ENCODE data around the gene STIM2. TPM values are rescaled to one million over a fixed set of nuclear protein-coding genes. Genes with fewer than 3 reads are reported as not detected.
"Not testable (repeated sequence)": the region's sequence is repeated elsewhere in the genome, so short reads cannot be mapped to it uniquely, and the experiment has no call there.

Gene STIM2
- total RNA-seq, 2 donors from 2014 or later: 34.4 to 44.2 TPM

DNA sequence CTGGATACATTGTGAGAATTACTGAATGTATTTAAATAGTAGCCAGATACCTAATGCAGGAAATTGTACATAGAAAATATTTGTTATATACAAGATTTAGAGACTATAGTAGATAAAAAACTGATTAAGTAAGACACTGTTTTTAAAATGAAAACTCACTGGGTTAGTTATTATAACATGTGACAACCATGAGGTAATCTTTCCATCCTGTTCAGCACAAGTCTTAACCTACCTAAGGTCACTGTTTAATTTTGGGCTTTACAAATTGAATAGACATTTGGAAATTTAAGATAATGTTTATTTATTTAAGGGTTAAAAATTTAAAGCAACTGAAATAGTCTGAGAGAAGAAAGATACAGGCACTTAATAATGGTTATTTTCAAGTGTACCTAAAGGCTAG is 102.1 kb downstream of the STIM2 start:
- DNase-seq (ENCODE audit: low spot score): no peak
- Histone ChIP-seq H3K9me3 (no peaks in the 10 kb centered on the region), H3K4me1 (replicated peaks) (no peaks in the 10 kb centered on the region), H3K27me3 (replicated peaks; ENCODE audit: insufficient read depth) (no peaks in the 10 kb centered on the region), H3K4me3 (no peak overlapping the region), H3K36me3 (no peaks in the 10 kb centered on the region), H3K27ac (no peak overlapping the region)
- intact Hi-C loops (cut with DNase I): no loop called here
- TF ChIP-seq CTCF (IDR thresholded peaks at IDR 0.05) (no peak), POLR2AphosphoS5 (IDR thresholded peaks at IDR 0.05) (no peak), POLR2A (IDR thresholded peaks at IDR 0.05) (no peak)

- no peak overlapping the region for H3K27ac ChIP-seq
- intact Hi-C loops (cut with DNase I): no loop called here
- no peak overlapping the region for H3K4me3 ChIP-seq
- H3K36me3 ChIP-seq: no peaks in the 10 kb centered on the region
- TF ChIP-seq POLR2A (IDR thresholded peaks at IDR 0.05) (no peak), CTCF (IDR thresholded peaks at IDR 0.05) (no peak), POLR2AphosphoS5 (IDR thresholded peaks at IDR 0.05) (no peak)
- 14% methylated on average over 1 of the region's 1 CpG for WGBS
- no peaks in the 10 kb centered on the region for H3K27me3 ChIP-seq (replicated peaks; ENCODE audit: insufficient read depth)
- DNase-seq (ENCODE audit: low spot score): no peak
- H3K4me1 ChIP-seq (replicated peaks): no peaks in the 10 kb centered on the region
- H3K9me3 ChIP-seq: no peaks in the 10 kb centered on the region
Observed at GRCh38 chr4:26964512-26964911, 103.9 kb downstream of the STIM2 start.

DNA sequence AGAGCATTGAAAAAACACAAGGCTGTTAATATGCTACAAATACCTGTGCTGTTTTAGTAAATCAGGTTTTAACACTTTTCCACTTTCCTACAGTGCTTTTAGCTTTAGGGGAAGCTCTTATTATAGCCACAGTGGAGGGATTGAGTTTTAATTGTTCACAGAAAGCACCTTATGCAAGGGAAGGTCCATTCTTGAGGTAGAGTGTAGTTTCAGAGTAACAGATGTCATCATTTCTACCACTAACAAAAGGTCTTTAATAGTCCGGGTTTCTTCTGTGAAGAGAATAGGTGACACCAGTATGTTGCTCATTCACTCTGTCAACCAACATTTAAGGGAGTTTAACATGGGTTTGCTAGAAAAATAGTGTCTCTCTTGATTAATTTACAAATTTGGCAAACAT is 104.4 kb downstream of the STIM2 start:
- Histone ChIP-seq H3K4me3 (no peak overlapping the region), H3K27ac (no peak overlapping the region), H3K9me3 (no peaks in the 10 kb centered on the region), H3K36me3 (no peaks in the 10 kb centered on the region), H3K4me1 (replicated peaks) (no peaks in the 10 kb centered on the region), H3K27me3 (replicated peaks; ENCODE audit: insufficient read depth) (no peaks in the 10 kb centered on the region)
- intact Hi-C loops (cut with DNase I): no loop called here
- TF ChIP-seq POLR2A (IDR thresholded peaks at IDR 0.05) (no peak), POLR2AphosphoS5 (IDR thresholded peaks at IDR 0.05) (no peak), CTCF (IDR thresholded peaks at IDR 0.05) (no peak)
- no peak for DNase-seq (ENCODE audit: low spot score)
- 41% methylated on average over 1 of the region's 1 CpG for WGBS

DNA sequence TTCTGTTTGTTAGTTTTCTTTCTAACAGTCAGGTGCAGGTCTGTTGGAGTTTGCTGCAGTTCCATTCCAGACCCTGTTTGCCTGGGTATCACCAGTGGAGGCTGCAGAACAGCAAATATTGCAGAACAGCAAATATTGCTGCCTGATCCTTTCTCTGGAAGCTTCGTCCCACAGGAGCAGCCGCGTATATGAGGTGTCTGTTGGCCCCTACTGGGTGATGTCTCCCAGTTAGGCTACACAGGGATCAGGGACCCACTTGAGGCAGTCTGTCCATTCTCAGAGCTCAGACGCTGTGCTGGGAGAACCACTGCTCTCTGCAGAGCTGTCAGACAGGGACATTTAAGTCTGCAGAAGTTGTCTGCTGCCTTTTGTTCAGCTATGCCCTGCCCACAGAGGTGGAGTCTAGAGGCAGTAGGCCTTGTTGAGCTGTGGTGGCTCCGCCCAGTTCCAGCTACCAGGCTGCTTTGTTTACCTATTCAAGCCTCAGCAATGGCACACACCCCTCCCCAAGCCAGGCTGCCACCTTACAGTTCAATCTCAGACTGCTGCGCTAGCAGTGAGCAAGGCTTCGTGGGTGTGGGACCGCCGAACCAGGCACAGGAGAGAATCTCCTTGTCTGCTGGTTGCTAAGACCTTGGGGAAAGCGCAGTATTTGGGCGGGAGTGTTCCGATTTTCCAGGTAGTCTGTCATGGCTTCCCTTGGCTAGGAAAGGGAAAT is 115.0 kb downstream of the STIM2 start:
- H3K4me1 ChIP-seq (replicated peaks); H3K27me3 ChIP-seq (replicated peaks; ENCODE audit: insufficient read depth); H3K36me3 ChIP-seq; H3K9me3 ChIP-seq; H3K4me3 ChIP-seq; intact Hi-C loops (cut with DNase I): not testable (repeated sequence)
- peak; percentile 31 for TF ChIP-seq POLR2AphosphoS5 (IDR thresholded peaks at IDR 0.05)
- peak; percentile 53 for DNase-seq (ENCODE audit: low spot score)
- 90% methylated on average over 12 of the region's 12 CpGs for WGBS
- H3K27ac ChIP-seq: peak overlapping the region; percentile 34 to 66

- peak overlapping the region in 1 of 2 donors; percentile 25 for H3K27ac ChIP-seq
- H3K36me3 ChIP-seq: no peaks in the 10 kb centered on the region
- 92% methylated on average over 2 of the region's 2 CpGs for WGBS
- no peak overlapping the region for H3K4me3 ChIP-seq
- intact Hi-C loops (cut with DNase I): no loop called here
- H3K27me3 ChIP-seq (replicated peaks; ENCODE audit: insufficient read depth): no peaks in the 10 kb centered on the region
- no peaks in the 10 kb centered on the region for H3K9me3 ChIP-seq
- no peak for DNase-seq (ENCODE audit: low spot score)
- peak; percentile 6 for TF ChIP-seq POLR2AphosphoS5 (IDR thresholded peaks at IDR 0.05)
- TF ChIP-seq POLR2A (IDR thresholded peaks at IDR 0.05): no peak
- no peak for TF ChIP-seq CTCF (IDR thresholded peaks at IDR 0.05)
- no peaks in the 10 kb centered on the region for H3K4me1 ChIP-seq (replicated peaks)
Observed at GRCh38 chr4:26978387-26979053, 117.9 kb downstream of the STIM2 start.

All from prostate gland (tissue), 2 donors.